ENCODE data around the gene CAMSAP2.

GRCh38 chr1:200780545-200781369, 42.1 kb downstream of the CAMSAP2 start:
- TF ChIP-seq MXI1 (IDR thresholded peaks at IDR 0.05; ENCODE audit: borderline replicate concordance, low read depth, low read length) (no peak), RCOR1 (IDR thresholded peaks at IDR 0.05; ENCODE audit: insufficient replicate concordance, low read length) (no peak), BHLHE40 (IDR thresholded peaks at IDR 0.05; ENCODE audit: low read depth, low read length) (no peak), SMC3 (IDR thresholded peaks at IDR 0.05; ENCODE audit: low read depth, low read length) (no peak), POLR2A (IDR thresholded peaks at IDR 0.05; ENCODE audit: low read depth, low read length) (no peak), MAFK (IDR thresholded peaks at IDR 0.05; ENCODE audit: low read depth, low read length) (peak; percentile 44; the same call in 1 of the 2 replicates), CHD1 (IDR thresholded peaks at IDR 0.05; ENCODE audit: low read depth, low read length) (no peak), CEBPB (IDR thresholded peaks at IDR 0.05; ENCODE audit: low read depth, low read length) (no peak), RFX5 (IDR thresholded peaks at IDR 0.05; ENCODE audit: low read depth, low read length) (no peak)
- TF ChIP-seq, protein P1, sequence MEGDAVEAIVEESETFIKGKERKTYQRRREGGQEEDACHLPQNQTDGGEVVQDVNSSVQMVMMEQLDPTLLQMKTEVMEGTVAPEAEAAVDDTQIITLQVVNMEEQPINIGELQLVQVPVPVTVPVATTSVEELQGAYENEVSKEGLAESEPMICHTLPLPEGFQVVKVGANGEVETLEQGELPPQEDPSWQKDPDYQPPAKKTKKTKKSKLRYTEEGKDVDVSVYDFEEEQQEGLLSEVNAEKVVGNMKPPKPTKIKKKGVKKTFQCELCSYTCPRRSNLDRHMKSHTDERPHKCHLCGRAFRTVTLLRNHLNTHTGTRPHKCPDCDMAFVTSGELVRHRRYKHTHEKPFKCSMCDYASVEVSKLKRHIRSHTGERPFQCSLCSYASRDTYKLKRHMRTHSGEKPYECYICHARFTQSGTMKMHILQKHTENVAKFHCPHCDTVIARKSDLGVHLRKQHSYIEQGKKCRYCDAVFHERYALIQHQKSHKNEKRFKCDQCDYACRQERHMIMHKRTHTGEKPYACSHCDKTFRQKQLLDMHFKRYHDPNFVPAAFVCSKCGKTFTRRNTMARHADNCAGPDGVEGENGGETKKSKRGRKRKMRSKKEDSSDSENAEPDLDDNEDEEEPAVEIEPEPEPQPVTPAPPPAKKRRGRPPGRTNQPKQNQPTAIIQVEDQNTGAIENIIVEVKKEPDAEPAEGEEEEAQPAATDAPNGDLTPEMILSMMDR (conservative IDR thresholded peaks at IDR 0.05; ENCODE audit: low read depth, low read length) = no peak
- TF ChIP-seq, protein P2, sequence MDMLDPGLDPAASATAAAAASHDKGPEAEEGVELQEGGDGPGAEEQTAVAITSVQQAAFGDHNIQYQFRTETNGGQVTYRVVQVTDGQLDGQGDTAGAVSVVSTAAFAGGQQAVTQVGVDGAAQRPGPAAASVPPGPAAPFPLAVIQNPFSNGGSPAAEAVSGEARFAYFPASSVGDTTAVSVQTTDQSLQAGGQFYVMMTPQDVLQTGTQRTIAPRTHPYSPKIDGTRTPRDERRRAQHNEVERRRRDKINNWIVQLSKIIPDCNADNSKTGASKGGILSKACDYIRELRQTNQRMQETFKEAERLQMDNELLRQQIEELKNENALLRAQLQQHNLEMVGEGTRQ (IDR thresholded peaks at IDR 0.05; ENCODE audit: low read depth, low read length) = no peak

All from IMR-90 (cell line).